Measurements from ENCODE around the gene PIAS2. TPM values are rescaled to one million over a fixed set of nuclear protein-coding genes. Genes with fewer than 3 reads are reported as not detected.

PIAS2 gene
- total and polyA plus RNA-seq, 9 of the 15 experiments (the other 6 are each of a cell fraction or from before 2014, with no cell fraction given) = 2.9 to 23.9 (median 12.0) TPM

DNA sequence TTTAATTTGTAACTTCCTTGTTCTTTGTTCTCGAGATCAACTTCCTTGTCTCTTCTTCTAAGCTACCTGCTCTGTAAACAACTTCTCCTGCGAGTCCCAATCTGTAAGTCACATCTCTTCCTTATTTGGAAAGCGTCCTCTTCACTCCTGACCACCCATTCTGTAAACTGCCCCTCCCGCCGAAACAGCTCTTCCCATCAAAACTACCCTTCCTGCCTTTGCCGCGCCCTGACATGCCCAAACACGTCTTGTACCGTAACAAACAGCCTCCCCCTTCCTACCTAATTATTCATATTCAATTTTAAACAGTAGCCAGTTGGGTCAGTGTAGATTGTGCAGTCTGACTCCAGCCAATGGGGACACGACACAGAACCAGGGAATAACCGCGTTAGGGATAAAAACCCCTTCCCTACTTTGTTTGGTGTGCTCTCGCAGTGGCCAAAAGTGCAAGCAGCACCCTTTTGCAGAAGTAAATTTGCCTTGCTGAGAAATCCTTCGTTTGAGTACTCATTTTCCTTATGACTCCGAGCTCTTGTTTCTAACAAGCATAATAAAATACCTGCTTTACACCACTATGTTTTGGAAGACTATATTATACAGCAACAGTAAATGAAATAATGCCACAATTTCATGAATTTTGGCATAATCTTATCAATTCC is 39.8 kb downstream of the PIAS2 start (continued):
- TF ChIP-seq CBX3 (IDR thresholded peaks at IDR 0.05; ENCODE audit: borderline replicate concordance in 1 of 2, low read length in 2 of 2) (peak in 1 of 2 experiments; percentile 89; a peak in 1 of 3 replicates), U2AF1 (optimal IDR thresholded peaks at IDR 0.05; ENCODE audit: low read depth, low read length) (no peak), ZBTB33 (CRISPR knock-in tag; IDR thresholded peaks at IDR 0.05) (peak; percentile 67; the same call in 1 of the 2 replicates), GATAD2B (IDR thresholded peaks at IDR 0.05; ENCODE audit: borderline replicate concordance) (no peak), ZNF561 (CRISPR knock-in tag; conservative IDR thresholded peaks at IDR 0.05) (peak; percentile 62; the same call in 1 of the 2 replicates)

DNA sequence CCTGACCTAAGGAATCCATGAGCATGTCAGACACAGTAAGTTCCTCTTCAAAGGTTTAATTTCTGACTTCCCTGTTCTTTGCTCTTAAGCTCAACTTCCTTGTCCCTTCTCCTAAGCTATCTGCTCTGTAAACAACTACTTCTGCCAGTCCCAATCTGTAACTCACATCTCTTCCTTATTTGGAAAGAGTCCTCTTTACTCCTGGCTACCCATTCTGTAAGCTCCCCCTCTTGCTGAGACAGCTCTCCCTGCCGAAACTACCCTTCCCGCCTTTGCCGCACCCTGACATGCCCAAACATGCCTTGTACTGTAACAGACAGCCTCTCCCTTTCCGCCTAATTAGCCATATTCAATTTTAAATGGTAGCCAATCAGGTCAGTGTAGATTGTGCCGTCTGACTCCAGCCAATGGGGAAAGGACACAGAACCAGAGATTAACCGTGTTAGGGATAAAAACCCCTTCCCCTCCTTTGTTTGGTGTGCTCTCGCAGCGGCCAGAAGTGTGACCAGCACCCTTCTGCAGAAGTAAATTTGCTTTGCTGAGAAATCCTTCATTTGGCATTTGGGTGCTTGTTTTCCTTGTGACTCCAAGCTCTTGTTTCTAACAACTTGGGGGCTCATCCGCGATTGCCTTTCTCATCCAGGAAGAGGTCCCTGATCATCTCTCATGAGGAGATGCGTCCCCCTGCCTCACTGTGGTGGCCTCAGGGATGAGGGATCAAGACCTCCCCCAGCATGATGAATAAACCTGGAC is 49.0 kb downstream of the PIAS2 start:
- intact Hi-C loops (cut with micrococcal nuclease) (no loop called here), in situ Hi-C loops (cut with MboI) (no loop called here)
- Histone ChIP-seq H3K27me3 (ENCODE audit: control insufficient read depth in 2 of 2, insufficient read depth in 2 of 2, low read length in 2 of 2) (no peaks in the 10 kb centered on the region), H3K9ac (ENCODE audit: insufficient read depth in 1 of 2, low read depth in 2 of 2, low read length in 2 of 2) (no peak overlapping the region), H2AFZ (ENCODE audit: low read depth, low read length) (no peak overlapping the region), H3K4me2 (ENCODE audit: insufficient read depth, low read length) (no peak overlapping the region), H3K9me3 (replicated peaks; ENCODE audit: control insufficient read depth, insufficient read depth, low read depth, low read length) (peaks cover 8% of the 10 kb centered on the region), H3K4me3 (no peak overlapping the region), H4K20me1 (replicated peaks; ENCODE audit: control insufficient read depth, insufficient read depth, low read length) (no peaks in the 10 kb centered on the region), H3K79me2 (ENCODE audit: control insufficient read depth, insufficient read depth, low read length) (peaks cover 38% of the 10 kb centered on the region), H3K36me3 (ENCODE audit: control insufficient read depth, insufficient read depth, low read length) (peaks cover 5% of the 10 kb centered on the region; the same call in 1 of the 3 replicates), H3K4me1 (replicated peaks in 1 of 2; ENCODE audit: control insufficient read depth in 2 of 2, insufficient read depth in 2 of 2, low read length in 2 of 2) (peaks cover 3 to 20% of the 10 kb centered on the region in 2 experiments; a peak in 4 of 5 replicates), H3K9me1 (ENCODE audit: control insufficient read depth, insufficient read depth, low read length) (peaks cover 3% of the 10 kb centered on the region), H3K27ac (ENCODE audit: extremely low read depth, low read depth, low read length) (peak overlapping the region; percentile 56; the same call in 2 of the 3 replicates)
- CTCF ChIA-PET (ENCODE audit: low intra/inter-chr PET ratio) = no interaction called here
- 81% methylated on average over 8 of the region's 11 CpGs for WGBS (ENCODE audit: insufficient coverage, low coverage, missing lambda C conversion rate)
- ATAC-seq = no peak
- BruUV-seq (replicated peaks) = no TSS peak
- POLR2A ChIA-PET = interaction anchor here (1.1 kb wide), 1 partner anchor 17 kb away, joined by 3 read pairs; no protein-coding TSS in a partner anchor
- no peak for FAIRE-seq
- no peak for DNase-seq (ENCODE audit: extremely low read depth in 1 of 4, low spot score in 3 of 4)
- TF ChIP-seq RCOR1 (IDR thresholded peaks at IDR 0.05; ENCODE audit: borderline replicate concordance in 1 of 2, low read depth in 2 of 2, low read length in 2 of 2) (no peak), ZNF764 (CRISPR knock-in tag; IDR thresholded peaks at IDR 0.05; ENCODE audit: low read depth) (no peak), MYBL2 (IDR thresholded peaks at IDR 0.05; ENCODE audit: low read depth) (peak; percentile 31; the same call in 1 of the 2 replicates), MYBL2 (CRISPR knock-in tag; IDR thresholded peaks at IDR 0.05; ENCODE audit: borderline replicate concordance) (no peak), ZNF561 (CRISPR knock-in tag; conservative IDR thresholded peaks at IDR 0.05) (peak; percentile 63; the same call in 1 of the 2 replicates), PCBP2 (IDR thresholded peaks at IDR 0.05; ENCODE audit: low read depth, low read length, poor library complexity, severe bottlenecking) (no peak), HDAC3 (IDR thresholded peaks at IDR 0.05; ENCODE audit: borderline replicate concordance, partially characterized antibody) (no peak), CBX1 (IDR thresholded peaks at IDR 0.05; ENCODE audit: low read depth) (0 out of 2 replicates have a peak, but pooled peaks have one; percentile 26), SIN3A (IDR thresholded peaks at IDR 0.05; ENCODE audit: borderline replicate concordance in 2 of 2, control insufficient read depth in 1 of 2, low read depth in 2 of 2, low read length in 2 of 2) (no peak), ZNF75A (CRISPR knock-in tag; IDR thresholded peaks at IDR 0.05) (no peak)
- TF ChIP-seq, protein P1, sequence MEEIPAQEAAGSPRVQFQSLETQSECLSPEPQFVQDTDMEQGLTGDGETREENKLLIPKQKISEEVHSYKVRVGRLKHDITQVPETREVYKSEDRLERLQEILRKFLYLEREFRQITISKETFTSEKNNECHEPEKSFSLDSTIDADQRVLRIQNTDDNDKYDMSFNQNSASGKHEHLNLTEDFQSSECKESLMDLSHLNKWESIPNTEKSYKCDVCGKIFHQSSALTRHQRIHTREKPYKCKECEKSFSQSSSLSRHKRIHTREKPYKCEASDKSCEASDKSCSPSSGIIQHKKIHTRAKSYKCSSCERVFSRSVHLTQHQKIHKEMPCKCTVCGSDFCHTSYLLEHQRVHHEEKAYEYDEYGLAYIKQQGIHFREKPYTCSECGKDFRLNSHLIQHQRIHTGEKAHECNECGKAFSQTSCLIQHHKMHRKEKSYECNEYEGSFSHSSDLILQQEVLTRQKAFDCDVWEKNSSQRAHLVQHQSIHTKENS (CRISPR knock-in tag; IDR thresholded peaks at IDR 0.05) = no peak
